ENCODE measurements around the gene SLC16A12.

SLC16A12 gene

DNA sequence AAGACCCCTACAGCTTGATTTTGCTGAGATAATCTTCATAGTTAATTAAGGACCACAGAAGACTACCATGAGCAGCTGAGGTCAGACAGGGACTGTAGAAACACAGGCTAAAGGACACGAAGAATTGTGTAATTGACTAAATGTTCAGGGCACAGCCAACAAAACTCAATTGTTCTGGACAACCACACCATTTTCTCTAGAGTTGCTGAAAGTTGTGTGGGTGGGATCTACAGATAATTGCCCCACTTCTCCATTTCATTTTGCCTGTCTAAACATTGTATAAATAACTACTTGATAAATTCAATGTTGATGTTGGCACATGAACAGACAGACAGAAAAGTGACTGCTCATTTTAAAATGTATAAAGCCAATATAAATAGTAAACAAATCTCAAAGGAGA lies 39.0 kb upstream of the SLC16A12 start:
- Histone ChIP-seq H3K4me3 (ENCODE audit: low read depth, low read length) (no peak overlapping the region), H3K27ac (ENCODE audit: extremely low read depth, low read depth, low read length) (no peak overlapping the region), H3K9me3 (ENCODE audit: control insufficient read depth, insufficient read depth, low read depth, low read length) (no peaks in the 10 kb centered on the region), H3K36me3 (ENCODE audit: control insufficient read depth in 2 of 2, insufficient read depth in 1 of 2, low read length in 2 of 2) (no peaks in the 10 kb centered on the region), H3K4me1 (ENCODE audit: control insufficient read depth, insufficient read depth, low read length) (no peaks in the 10 kb centered on the region)
- TF ChIP-seq EGR2 (tag by site-specific recombination; IDR thresholded peaks at IDR 0.05; ENCODE audit: low read depth) (0 out of 2 replicates have a peak, but pooled peaks have one; percentile 18), RBAK (tag by site-specific recombination; IDR thresholded peaks at IDR 0.05) (no peak), OSR2 (tag by site-specific recombination; IDR thresholded peaks at IDR 0.05) (no peak), PRDM6 (tag by site-specific recombination; IDR thresholded peaks at IDR 0.05) (0 out of 2 replicates have a peak, but pooled peaks have one; percentile 10), ZNF830 (tag by site-specific recombination; IDR thresholded peaks at IDR 0.05; ENCODE audit: low read depth) (no peak), ZFHX2 (tag by site-specific recombination; conservative IDR thresholded peaks at IDR 0.05) (peak; percentile 36; the same call in 1 of the 2 replicates), FEZF1 (tag by site-specific recombination; IDR thresholded peaks at IDR 0.05) (0 out of 2 replicates have a peak, but pooled peaks have one; percentile 15)
- TF ChIP-seq, protein P1, sequence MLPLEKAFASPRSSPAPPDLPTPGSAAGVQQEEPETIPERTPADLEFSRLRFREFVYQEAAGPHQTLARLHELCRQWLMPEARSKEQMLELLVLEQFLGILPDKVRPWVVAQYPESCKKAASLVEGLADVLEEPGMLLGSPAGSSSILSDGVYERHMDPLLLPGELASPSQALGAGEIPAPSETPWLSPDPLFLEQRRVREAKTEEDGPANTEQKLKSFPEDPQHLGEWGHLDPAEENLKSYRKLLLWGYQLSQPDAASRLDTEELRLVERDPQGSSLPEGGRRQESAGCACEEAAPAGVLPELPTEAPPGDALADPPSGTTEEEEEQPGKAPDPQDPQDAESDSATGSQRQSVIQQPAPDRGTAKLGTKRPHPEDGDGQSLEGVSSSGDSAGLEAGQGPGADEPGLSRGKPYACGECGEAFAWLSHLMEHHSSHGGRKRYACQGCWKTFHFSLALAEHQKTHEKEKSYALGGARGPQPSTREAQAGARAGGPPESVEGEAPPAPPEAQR (tag by site-specific recombination; IDR thresholded peaks at IDR 0.05) = no peak
- ChIA-PET CTCF (interaction anchor here (0.7 kb wide), 2 partner anchors 161 to 255 kb away, joined by 3 to 4 read pairs; no protein-coding TSS in a partner anchor), POLR2A (no interaction called here)

- Histone ChIP-seq H3K27ac (ENCODE audit: extremely low read depth, low read depth, low read length) (no peak overlapping the region), H3K9me3 (ENCODE audit: control insufficient read depth, insufficient read depth, low read depth, low read length) (no peaks in the 10 kb centered on the region), H3K4me1 (ENCODE audit: control insufficient read depth, insufficient read depth, low read length) (0 out of 2 replicates have a peak, but pooled peaks cover 4% of the 10 kb centered on the region), H3K36me3 (ENCODE audit: control insufficient read depth in 2 of 2, insufficient read depth in 1 of 2, low read length in 2 of 2) (no peaks in the 10 kb centered on the region), H3K4me3 (ENCODE audit: low read depth, low read length) (no peak overlapping the region)
- no peak for TF ChIP-seq MYNN (tag by site-specific recombination; IDR thresholded peaks at IDR 0.05; ENCODE audit: borderline replicate concordance)
- no peak for TF ChIP-seq ZNF677 (tag by site-specific recombination; IDR thresholded peaks at IDR 0.05)
- TF ChIP-seq HOXD13 (CRISPR knock-in tag; IDR thresholded peaks at IDR 0.05; ENCODE audit: borderline replicate concordance) = no peak
- TF ChIP-seq ZNF548 (tag by site-specific recombination; IDR thresholded peaks at IDR 0.05) = no peak
- ChIA-PET POLR2A (no interaction called here), CTCF (interaction anchor here (0.6 to 1.0 kb wide), 3 partner anchors 101 to 311 kb away, joined by 3 read pairs; no protein-coding TSS in a partner anchor)
Observed at GRCh38 chr10:89567576-89568245, 32.3 kb upstream of the SLC16A12 start.

DNA sequence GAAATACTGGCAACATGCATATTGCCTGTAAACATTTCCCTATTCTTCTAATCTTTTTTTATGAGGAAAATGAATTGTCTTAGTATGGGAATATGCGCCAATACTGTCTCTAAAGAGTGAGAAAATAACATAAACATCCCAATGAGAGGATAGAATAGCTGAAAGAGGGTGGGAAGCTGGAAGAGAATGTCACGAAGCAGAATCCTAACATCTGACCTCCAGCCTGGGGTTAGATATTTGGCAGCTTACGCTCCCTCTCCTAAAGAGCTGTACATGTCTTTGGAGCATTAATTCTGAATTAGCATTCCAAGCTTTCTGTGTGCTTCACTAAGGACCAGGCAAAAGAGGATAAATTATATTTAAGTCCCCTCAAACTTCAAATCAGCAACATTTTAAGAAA lies 31.6 kb upstream of the SLC16A12 start:
- POLR2A ChIA-PET = no interaction called here
- Histone ChIP-seq H3K4me3 (ENCODE audit: low read depth, low read length) (no peak overlapping the region), H3K9me3 (ENCODE audit: control insufficient read depth, insufficient read depth, low read depth, low read length) (no peaks in the 10 kb centered on the region), H3K4me1 (ENCODE audit: control insufficient read depth, insufficient read depth, low read length) (0 out of 2 replicates have a peak, but pooled peaks cover 4% of the 10 kb centered on the region), H3K36me3 (ENCODE audit: control insufficient read depth in 2 of 2, insufficient read depth in 1 of 2, low read length in 2 of 2) (no peaks in the 10 kb centered on the region), H3K27ac (ENCODE audit: extremely low read depth, low read depth, low read length) (no peak overlapping the region)
- CTCF ChIA-PET = interaction anchor here (0.9 to 1.0 kb wide), 2 partner anchors 11 to 148 kb away, joined by 3 to 4 read pairs; no protein-coding TSS in a partner anchor
- TF ChIP-seq ZNF24 (tag by site-specific recombination; IDR thresholded peaks at IDR 0.05) (no peak), ZNF16 (tag by site-specific recombination; IDR thresholded peaks at IDR 0.05; ENCODE audit: low read depth) (no peak), ZNF174 (tag by site-specific recombination; IDR thresholded peaks at IDR 0.05) (no peak), ZNF623 (tag by site-specific recombination; IDR thresholded peaks at IDR 0.05) (no peak), SCRT2 (tag by site-specific recombination; IDR thresholded peaks at IDR 0.05) (no peak), ZNF350 (tag by site-specific recombination; IDR thresholded peaks at IDR 0.05) (no peak), ZNF544 (tag by site-specific recombination; IDR thresholded peaks at IDR 0.05) (no peak), ZBTB7A (tag by site-specific recombination; IDR thresholded peaks at IDR 0.05; ENCODE audit: low read depth) (no peak), ZNF37A (tag by site-specific recombination; IDR thresholded peaks at IDR 0.05) (no peak)
